M059J (cell line): ENCODE measurements around the gene NIBAN1. TPM values are rescaled to one million over a fixed set of nuclear protein-coding genes. Genes with fewer than 3 reads are reported as not detected.

Experiments
- DNase-seq: peaks from one replicate; pipeline ENCODE4 v3.0.0-alpha.2; 2012; ENCODE audit warnings: low read depth
- total RNA-seq: library from RNA; depleted of rRNA; stranded (reverse); fragments of >200 nt; shearing (Covaris generic); gene quantifications from 2 replicates; pipeline ENCODE4 v1.2.3, GENCODE V29; 2014; rRNA removed

NIBAN1 gene
- total RNA-seq, 1 experiment from 2014 or later: 36.0 TPM

DNA sequence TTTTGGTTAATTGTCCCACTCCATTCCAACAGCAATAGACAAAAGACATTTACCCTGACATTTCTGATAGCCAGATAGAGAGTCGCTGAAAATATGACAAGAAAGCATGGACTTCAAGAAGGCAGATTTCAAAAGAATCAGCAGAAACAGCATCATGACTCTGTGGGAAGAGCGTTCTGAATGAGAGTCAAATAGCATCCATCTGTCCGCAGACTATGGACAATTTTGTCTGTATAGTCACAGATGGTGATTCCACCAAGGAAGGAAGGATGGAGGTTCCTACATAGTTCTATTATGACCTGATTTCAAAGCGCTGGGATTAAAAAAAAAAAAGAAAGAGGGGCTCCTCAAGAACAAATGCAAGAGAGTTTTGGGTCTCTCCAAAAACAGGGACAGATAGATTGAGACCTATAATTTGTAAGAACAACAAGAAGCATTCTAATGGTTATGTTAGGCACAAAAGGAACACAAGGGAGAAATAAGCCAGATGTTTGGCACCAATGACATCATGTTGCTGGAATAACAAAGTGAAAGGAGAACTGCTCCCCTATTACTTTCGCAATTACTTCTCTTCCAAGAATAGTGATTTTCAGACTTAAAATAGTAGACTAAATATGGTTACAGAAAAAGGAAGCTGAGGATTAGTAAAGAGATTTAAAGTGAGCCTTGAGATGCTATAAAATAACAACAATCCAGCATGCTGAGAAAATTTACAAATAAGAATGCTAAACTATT lies 28.5 kb downstream of the NIBAN1 start:
- no peak for DNase-seq

DNA sequence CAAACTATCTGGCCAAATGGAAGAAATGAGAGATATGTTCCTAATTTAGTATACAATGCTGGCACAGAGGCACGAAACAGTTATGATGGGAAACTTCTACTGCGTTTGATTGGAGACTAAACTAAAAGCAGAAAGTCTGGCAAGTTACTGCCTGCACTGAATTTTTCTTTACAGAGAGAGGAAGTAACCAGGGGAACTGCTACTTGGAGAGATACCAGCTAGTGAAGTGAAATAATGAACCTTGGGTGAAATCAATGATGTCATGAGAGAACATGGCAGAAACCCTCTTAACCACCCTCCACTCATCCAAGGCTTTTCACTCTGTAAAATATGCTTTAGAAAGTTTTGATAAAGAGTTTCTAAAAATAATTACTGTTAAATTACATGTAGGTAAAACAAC lies 29.3 kb downstream of the NIBAN1 start:
- DNase-seq: no peak

DNA sequence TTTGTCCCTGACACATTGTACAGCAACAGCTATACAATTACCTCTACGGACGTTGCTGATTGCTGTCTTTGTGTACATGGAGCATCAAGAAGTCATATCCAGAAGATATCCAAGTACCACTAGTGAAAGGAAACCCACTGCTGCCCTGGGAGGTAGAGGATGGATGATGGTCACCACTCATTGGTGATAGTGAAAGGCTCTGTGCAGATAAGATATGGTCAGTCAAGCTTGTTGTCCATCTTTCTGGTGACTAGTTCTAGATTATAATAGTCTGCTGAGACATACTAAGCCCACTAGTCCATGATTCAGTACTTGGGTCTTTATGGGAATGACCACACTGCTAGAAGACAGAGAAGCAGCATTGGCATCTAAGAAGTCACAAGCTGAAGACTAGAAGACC lies 30.3 kb downstream of the NIBAN1 start:
- no peak for DNase-seq

DNA sequence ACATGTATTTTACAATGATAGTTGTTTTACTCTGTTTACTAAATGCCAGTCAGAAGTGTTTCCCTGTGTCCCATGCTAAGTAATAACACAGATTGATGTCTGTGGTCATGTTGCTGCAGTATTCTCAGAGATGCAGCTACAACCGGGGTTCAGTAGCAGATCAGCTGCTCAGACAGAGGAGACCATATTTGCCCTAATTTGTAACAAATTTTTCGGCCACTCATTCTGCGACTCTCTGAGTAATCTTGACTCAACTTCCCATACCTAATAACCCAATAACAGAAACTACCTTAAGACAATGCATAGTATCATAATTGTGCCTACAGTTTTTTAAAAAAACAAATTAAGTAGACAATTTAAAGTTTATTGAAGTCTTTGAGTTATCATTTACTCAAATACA lies 32.6 kb downstream of the NIBAN1 start:
- no peak for DNase-seq

DNA sequence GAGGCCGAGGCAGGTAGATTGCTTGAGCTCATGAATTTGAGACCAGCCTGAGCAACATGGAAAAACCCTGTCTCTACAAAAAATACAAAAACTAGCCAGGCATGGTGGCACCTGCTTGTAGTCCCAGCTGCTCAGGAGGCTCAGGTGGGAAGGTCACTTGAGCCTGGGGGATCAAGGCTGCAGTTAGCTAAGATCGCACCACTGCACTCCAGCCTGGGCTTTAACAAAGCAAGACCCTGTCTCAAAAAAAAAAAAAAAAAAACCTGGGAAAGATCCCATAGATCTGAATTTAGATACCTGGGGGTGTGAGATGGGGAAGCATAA lies 32.9 kb downstream of the NIBAN1 start:
- no peak for DNase-seq

DNA sequence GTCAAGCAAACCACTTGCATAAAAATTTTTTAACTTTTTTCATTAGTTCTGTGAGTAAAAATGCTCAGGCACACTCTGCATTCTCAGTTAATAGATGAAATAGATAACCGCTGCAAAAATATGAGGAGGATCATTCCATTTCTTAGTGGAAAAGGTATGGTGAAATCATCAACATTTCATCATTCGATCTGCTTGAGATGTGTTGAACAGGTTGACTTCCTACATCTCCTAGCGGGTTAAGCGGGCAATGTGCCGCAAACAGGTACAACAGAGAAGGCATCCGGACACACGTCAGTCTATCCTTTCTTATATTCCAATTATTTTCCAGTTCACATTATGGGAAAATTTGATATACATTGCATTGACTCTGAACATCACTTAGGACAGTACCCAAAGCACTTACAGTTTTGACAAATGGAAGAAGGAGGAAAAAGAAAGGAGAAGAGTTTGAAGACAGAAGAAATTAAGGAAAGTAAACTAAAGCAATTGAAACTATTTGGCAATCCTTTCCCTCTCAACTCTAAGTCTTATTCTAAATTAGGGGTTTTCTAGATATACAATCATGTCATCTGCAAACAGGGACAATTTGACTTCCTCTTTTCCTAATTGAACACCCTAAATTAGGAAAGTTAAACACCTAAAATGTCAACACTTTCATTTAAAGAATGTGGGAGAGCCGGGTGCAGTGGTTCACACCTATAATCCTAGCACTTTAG lies 33.5 kb downstream of the NIBAN1 start:
- DNase-seq: no peak

DNA sequence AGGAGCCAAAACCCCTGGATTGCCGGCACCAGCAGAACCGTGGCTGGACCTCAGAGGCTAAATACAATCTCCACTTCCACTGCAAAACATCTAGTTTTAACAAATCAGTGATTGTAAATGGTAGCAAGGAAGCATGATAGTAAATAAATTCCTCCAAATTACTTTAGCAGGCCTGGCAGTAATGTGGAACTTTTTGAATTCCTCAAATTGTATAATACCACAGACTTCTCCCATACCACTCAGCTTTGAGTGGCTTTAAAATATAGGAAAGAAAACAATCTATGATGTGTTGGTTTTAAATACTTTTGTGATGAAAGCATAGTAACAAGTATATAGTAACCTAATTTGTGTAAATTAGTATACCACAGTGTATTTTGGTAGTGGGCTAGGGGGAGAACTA lies 34.1 kb downstream of the NIBAN1 start:
- DNase-seq: no peak

DNA sequence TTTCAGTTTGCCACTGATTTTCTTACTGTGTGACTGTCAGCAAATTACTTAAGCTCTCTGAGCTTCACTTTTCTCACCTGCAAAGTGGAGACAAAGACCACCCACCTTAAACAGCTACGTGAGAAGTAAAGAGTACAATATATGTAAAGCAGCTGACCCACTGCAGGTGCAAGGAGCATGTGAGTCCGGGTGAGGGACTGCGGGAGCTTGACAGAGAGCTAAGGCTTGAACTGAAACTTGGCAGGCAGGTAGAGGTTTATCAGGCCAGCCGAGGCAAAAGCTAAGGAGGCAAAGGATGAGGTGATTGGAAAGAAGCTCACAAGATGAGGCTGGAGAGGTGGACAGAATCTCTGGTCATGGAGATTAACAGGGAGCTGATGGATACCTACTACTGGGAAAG lies 36.6 kb downstream of the NIBAN1 start:
- DNase-seq: no peak

DNA sequence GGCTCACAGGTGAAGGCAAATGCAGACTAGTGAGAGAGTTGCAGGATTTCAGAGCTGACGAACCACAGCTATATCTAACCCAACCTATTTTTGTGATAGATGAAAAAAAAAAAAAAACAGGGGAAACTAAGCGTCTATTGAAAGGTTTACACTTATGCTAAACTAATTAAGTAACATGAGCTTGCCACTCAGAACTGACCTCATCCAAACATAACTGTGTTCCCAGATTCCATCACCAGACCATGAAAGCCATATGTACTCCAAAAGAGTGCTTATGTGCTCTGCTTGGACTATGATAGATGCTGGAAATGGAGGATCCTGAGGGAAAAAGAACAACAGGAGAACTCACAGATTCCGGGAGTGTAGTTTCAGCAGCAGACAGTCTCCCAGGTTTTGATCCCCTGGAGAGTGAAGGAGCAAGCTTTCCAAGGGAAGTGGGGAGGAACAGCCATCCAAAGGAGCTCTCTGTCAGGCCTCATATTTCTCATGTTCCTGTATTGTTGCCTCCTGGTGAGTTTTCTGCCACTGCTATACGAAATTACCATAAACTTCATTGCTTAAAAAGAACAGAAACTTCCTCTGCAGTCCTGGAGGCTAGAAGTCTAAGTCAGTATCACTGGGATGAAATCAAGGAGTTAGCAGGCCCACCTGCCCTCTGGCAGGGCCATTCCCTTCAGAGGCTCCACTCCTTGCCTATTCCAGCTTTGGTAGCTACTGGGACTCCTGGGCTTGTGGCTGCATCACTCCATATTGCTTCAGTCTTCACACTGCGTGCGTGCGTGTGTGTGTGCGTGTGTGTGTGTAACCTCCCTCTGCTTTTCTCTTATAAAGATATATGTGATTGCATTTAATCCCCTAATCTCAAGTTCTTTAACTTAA lies 38.1 kb downstream of the NIBAN1 start:
- DNase-seq: no peak

DNA sequence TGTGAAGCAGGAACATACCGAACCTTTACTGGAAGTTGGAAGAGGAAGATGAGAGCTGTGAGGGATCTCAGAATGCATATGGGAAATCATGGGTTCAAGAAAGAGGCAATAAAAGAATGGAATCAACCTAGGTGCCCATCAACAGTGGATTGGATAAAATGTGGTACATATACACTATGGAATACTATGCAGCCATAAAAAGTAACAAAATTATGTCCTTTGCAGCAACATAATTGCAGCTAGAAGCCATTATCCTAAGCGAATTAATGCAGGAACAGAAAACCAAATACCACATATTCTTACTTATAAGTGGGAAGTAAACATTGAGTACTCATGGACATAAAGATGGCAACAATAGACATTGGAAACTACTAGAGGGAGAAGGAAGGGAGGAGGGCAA lies 40.4 kb downstream of the NIBAN1 start:
- DNase-seq: no peak

DNA sequence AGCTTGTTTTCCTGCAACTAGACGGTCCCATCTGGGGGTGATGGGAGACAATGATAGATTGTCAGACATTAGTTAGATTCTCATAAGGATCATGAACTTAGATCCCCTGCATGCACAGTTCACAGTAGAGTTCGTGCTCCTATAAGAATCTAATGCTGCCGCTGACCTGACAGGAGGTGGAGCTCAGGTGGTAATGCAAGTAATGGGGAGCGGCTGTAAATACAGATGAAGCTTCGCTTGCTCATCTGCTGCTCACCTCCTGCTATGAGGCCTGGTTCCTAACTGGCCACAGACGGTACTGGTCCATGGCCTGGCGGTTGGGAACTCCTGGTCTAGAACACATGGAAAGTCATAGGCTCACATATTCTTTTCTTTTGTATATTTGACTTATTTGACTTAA lies 42.0 kb downstream of the NIBAN1 start:
- no peak for DNase-seq

DNA sequence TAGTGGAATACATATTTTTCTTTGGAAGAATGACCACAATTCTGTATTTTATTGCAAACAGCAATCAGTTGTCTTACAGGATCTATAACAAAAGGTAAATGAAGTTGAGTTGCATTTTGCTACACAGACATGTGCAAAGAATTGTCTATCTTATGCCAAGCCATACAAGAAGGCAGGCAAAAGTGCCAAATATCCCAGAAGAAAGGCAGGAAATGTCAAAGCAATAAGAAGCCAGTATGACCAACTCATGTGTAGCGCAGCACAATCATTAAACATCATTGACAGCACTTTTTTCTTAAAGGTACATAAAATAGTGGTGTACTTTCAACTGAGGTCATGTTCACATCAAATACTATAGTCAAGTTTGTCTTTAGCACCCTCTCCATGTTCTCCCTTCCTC lies 42.7 kb downstream of the NIBAN1 start:
- no peak for DNase-seq

DNA sequence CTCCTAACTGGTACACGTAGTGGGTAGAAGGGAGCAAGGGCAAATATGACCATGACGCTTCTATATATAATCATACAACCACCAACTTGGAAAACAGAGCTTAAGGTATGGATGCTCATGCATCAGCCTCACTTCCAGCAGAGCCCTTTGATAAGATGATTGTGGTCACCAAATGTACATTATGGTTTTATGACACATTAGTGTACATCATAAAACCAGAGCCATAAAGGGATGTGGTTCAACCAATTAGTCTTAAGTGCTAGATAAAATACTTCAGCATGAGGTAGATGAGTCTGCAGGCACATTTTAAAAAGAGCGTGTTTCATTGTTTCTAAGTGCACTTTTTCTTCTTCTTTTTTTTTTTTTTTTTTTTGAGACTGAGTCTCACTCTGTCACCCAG lies 43.7 kb downstream of the NIBAN1 start:
- DNase-seq: no peak

DNA sequence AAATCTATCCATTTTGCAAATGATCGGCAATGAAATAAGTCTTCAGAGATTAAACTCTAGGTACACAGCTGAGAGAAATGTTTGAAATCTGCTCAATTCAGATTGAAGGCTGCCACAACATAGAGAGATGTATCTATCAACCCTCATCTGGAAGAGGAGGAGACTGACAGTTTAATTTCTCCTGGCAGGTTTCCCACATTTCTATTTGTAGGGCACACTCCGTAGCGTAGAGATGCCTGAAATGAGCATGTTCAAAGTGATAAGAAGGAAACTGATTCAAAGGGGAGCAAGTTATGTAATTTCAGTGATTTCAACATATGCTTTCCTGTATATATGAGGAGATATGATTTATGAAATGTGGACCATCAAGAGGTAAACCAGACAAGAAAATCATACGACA lies 44.1 kb downstream of the NIBAN1 start:
- DNase-seq: no peak

DNA sequence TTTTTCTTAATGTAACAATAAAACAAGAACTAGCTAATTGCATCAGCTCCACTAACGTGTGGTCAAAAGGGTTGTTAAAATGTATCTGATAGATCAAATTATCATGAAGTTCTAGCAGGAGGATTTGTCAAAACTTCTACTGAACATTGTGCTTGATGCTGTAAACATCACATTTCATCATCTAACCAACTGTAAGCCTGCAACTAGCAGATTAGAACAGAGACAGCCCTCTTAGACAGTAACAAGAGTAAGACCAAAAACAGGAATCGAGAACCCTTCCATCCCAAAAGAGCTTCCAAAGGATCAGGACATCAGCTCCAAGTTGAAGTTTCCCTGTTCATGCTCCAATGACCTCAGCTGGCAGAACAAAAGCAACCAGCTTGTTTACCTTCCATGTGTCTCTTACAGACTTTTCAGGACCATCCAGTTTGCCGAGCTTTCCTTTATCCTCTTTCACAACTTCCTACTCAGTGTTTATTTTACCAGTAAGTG lies 44.6 kb downstream of the NIBAN1 start:
- no peak for DNase-seq

DNA sequence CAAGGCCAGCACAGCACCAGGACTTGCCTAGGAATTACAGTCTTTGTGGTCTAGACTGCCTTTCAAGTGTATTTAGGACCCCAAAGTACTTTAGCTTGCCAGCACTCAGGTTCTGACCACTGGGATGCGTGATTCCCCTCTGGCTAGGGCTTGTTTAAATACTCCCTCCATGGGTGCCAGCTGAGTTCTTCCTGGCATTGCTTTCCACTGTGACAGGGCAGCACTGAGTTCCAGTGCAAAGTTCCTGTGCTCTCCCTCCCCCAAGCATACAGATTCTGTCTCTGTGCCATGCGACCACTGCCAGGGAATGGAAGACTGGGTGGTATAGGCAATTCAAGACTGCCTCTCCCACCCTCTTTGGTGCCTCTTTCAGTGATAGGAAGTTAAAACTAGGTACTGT lies 45.9 kb downstream of the NIBAN1 start:
- DNase-seq: no peak

Other genes starting within 250 kb of the NIBAN1 start
- gene EDEM3, start 219.7 kb downstream of the NIBAN1 start, total RNA-seq: 23.3 and 33.3 TPM in 2 replicates
- gene RNF2, start 71.0 kb upstream of the NIBAN1 start, total RNA-seq: 25.0 and 25.4 TPM in 2 replicates
- 10.8 and 25.2 TPM in 2 replicates for gene TRMT1L, start 182.4 kb upstream of the NIBAN1 start, total RNA-seq
- 1.1 and 1.9 TPM in 2 replicates for gene SWT1, start 182.7 kb upstream of the NIBAN1 start, total RNA-seq